ENCODE measurements around the gene AMHR2.

DNA sequence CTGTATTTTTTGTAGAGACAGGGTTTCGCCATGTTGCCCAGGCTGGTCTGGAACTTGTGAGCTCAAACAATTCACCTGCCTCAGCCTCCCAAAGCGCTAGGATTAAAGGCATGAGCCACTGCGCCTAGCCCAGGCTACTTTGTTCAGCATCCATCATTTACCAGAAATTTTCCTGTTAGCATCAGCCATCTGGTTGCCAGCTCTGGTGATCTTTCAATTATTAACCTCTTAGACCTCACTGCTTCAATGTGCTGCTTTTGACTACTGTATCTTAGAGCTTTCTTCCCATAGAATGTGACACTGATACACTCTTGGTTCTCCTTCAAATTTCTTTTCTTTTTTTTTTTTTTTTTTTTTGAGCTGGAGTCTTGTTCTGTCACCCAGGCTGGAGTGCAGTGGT lies 5.4 kb upstream of the AMHR2 start:
- TF ChIP-seq EZH2phosphoT487 (IDR thresholded peaks at IDR 0.05; ENCODE audit: insufficient read depth, low read depth) (no peak), EZH2 (IDR thresholded peaks at IDR 0.05; ENCODE audit: insufficient read depth, poor library complexity, severe bottlenecking) (no peak)
